Measurements from ENCODE around the gene FOXL1. TPM values are rescaled to one million over a fixed set of nuclear protein-coding genes. Genes with fewer than 3 reads are reported as not detected.

The FOXL1 gene
- total RNA-seq, 1 experiment from 2014 or later, result 0.11 TPM

DNA sequence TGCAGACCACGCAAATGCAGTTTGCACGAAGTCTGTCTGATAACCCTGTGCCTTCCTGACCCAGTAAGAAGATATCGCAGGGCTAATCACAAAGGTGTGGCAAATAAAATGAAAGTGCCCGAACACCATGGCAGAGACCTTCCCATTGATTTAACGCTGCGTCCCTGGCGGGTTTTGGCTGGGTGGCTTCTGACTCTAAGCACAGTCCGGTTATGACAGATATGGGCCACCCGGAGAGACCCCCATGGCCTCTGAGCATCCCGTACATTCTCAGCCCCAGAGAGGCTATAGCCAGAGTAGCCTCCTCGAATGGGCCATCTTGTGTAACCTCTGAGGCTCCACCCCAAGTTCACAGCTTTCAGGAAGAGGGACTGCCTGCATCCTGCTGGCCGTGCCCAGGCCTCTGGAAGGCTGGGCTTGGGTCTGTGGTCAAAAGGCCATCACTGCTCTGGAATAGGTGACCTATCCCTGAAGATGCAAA is 6.3 kb upstream of the FOXL1 start:
- no peak overlapping the region for H3K4me3 ChIP-seq (ENCODE audit: low read depth, low read length)
- H3K36me3 ChIP-seq (ENCODE audit: control insufficient read depth, insufficient read depth, low read length), result no peaks in the 10 kb centered on the region
- no peak overlapping the region for H3K4me3 Mint-ChIP-seq (ENCODE audit: unreplicated experiment)
- peaks cover 12% of the 10 kb centered on the region for H3K4me1 Mint-ChIP-seq (ENCODE audit: low read depth, unreplicated experiment)
- no TSS peak for BruUV-seq (replicated peaks)
- no peaks in the 10 kb centered on the region for H3K9me3 Mint-ChIP-seq (ENCODE audit: unreplicated experiment)
- ChIA-PET POLR2A (no interaction called here), CTCF (no interaction called here)
- H3K27me3 ChIP-seq (replicated peaks; ENCODE audit: control insufficient read depth, insufficient read depth, low read length), result no peaks in the 10 kb centered on the region
- intact Hi-C loops (cut with micrococcal nuclease; ENCODE audit: unreplicated experiment), result no loop called here
- DNase-seq, result no peak
- peaks cover 12% of the 10 kb centered on the region; the same call in 1 of the 2 replicates for H3K4me1 ChIP-seq
- H3K36me3 Mint-ChIP-seq (ENCODE audit: insufficient read depth, unreplicated experiment), result peaks cover 10% of the 10 kb centered on the region
- peaks cover 5% of the 10 kb centered on the region for H3K27me3 Mint-ChIP-seq (ENCODE audit: insufficient read depth, unreplicated experiment)
- no peak overlapping the region for H3K27ac Mint-ChIP-seq (ENCODE audit: unreplicated experiment)
- H3K9me3 ChIP-seq, result no peaks in the 10 kb centered on the region
- TF ChIP-seq, protein P1, sequence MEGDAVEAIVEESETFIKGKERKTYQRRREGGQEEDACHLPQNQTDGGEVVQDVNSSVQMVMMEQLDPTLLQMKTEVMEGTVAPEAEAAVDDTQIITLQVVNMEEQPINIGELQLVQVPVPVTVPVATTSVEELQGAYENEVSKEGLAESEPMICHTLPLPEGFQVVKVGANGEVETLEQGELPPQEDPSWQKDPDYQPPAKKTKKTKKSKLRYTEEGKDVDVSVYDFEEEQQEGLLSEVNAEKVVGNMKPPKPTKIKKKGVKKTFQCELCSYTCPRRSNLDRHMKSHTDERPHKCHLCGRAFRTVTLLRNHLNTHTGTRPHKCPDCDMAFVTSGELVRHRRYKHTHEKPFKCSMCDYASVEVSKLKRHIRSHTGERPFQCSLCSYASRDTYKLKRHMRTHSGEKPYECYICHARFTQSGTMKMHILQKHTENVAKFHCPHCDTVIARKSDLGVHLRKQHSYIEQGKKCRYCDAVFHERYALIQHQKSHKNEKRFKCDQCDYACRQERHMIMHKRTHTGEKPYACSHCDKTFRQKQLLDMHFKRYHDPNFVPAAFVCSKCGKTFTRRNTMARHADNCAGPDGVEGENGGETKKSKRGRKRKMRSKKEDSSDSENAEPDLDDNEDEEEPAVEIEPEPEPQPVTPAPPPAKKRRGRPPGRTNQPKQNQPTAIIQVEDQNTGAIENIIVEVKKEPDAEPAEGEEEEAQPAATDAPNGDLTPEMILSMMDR (IDR thresholded peaks at IDR 0.05; ENCODE audit: insufficient read depth in 1 of 2, low read depth in 1 of 2, low read length in 1 of 2, severe bottlenecking in 1 of 2, unreplicated experiment in 1 of 2), result no peak

DNA sequence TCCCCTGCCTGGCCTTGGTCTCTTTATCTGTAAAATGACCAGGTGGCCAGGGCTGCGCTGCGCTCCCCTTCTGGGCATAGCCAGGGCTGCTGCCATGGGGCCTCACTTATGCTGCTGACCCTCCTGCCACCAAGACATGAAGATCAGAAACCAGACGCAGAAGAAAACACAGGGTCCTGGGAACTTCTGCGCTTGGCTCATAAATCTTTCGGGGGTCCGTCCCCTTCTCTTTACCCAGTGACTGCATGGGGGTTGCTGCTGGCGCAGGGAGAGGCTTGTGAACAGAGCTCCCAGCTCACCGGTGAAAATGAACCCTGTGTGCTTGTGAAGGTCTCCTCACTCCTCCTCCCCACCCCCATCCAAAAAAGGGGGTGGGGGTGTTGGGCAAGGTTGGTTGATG is 5.7 kb upstream of the FOXL1 start:
- Histone ChIP-seq H3K4me3 (ENCODE audit: low read depth, low read length) (no peak overlapping the region), H3K36me3 (ENCODE audit: control insufficient read depth, insufficient read depth, low read length) (no peaks in the 10 kb centered on the region), H3K9me3 (no peaks in the 10 kb centered on the region), H3K27me3 (replicated peaks; ENCODE audit: control insufficient read depth, insufficient read depth, low read length) (no peaks in the 10 kb centered on the region), H3K4me1 (peaks cover 12% of the 10 kb centered on the region; the same call in 1 of the 2 replicates)
- ChIA-PET POLR2A (no interaction called here), CTCF (no interaction called here)
- Mint-ChIP-seq H3K36me3 (ENCODE audit: insufficient read depth, unreplicated experiment) (peaks cover 10% of the 10 kb centered on the region), H3K27me3 (ENCODE audit: insufficient read depth, unreplicated experiment) (peaks cover 5% of the 10 kb centered on the region), H3K4me3 (ENCODE audit: unreplicated experiment) (no peak overlapping the region), H3K9me3 (ENCODE audit: unreplicated experiment) (no peaks in the 10 kb centered on the region), H3K27ac (ENCODE audit: unreplicated experiment) (no peak overlapping the region), H3K4me1 (ENCODE audit: low read depth, unreplicated experiment) (peaks cover 12% of the 10 kb centered on the region)
- TF ChIP-seq, protein P1 (IDR thresholded peaks at IDR 0.05; ENCODE audit: insufficient read depth in 1 of 2, low read depth in 1 of 2, low read length in 1 of 2, severe bottlenecking in 1 of 2, unreplicated experiment in 1 of 2), result no peak
- no peak for DNase-seq
- intact Hi-C loops (cut with micrococcal nuclease; ENCODE audit: unreplicated experiment), result no loop called here
- no TSS peak for BruUV-seq (replicated peaks)

DNA sequence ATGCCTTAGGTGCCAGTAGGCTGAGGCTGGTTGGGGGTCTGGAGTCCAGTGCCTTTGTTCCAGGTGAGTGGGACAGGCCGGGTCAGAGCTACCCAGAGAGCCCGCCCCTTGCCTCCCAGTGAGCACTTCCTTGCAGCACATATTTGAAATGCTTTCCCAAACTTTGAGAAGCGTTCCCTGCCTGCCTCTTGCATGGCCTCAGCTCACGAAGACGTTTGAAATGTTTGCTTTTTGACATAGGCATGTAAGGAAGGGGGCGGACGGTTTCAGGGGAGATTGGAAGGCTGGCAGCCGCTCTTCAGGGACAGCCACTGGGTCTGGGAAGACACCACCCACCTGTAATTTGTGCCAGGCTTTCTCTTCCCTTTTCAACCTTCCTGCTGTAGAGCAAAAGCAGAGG is 5.1 kb upstream of the FOXL1 start:
- intact Hi-C loops (cut with micrococcal nuclease; ENCODE audit: unreplicated experiment), result no loop called here
- Mint-ChIP-seq H3K9me3 (ENCODE audit: unreplicated experiment) (no peaks in the 10 kb centered on the region), H3K27me3 (ENCODE audit: insufficient read depth, unreplicated experiment) (peaks cover 8% of the 10 kb centered on the region), H3K36me3 (ENCODE audit: insufficient read depth, unreplicated experiment) (peaks cover 10% of the 10 kb centered on the region), H3K4me1 (ENCODE audit: low read depth, unreplicated experiment) (peaks cover 12% of the 10 kb centered on the region), H3K27ac (ENCODE audit: unreplicated experiment) (no peak overlapping the region), H3K4me3 (ENCODE audit: unreplicated experiment) (no peak overlapping the region)
- peak in 1 of 2 experiments; percentile 23 for DNase-seq
- ChIA-PET POLR2A (no interaction called here), CTCF (no interaction called here)
- H3K36me3 ChIP-seq (ENCODE audit: control insufficient read depth, insufficient read depth, low read length), result no peaks in the 10 kb centered on the region
- no peaks in the 10 kb centered on the region for H3K9me3 ChIP-seq
- peaks cover 12% of the 10 kb centered on the region; the same call in 1 of the 2 replicates for H3K4me1 ChIP-seq
- no peak overlapping the region for H3K4me3 ChIP-seq (ENCODE audit: low read depth, low read length)
- no peaks in the 10 kb centered on the region for H3K27me3 ChIP-seq (replicated peaks; ENCODE audit: control insufficient read depth, insufficient read depth, low read length)
- no TSS peak for BruUV-seq (replicated peaks)
- TF ChIP-seq, protein P1 (IDR thresholded peaks at IDR 0.05; ENCODE audit: insufficient read depth in 1 of 2, low read depth in 1 of 2, low read length in 1 of 2, severe bottlenecking in 1 of 2, unreplicated experiment in 1 of 2), result no peak

Measured in Caco-2 (cell line).